Progenitor cell of endocrine pancreas (in vitro differentiated cells): ENCODE data around the gene GRB10. TPM values are rescaled to one million over a fixed set of nuclear protein-coding genes. Genes with fewer than 3 reads are reported as not detected.
"Not testable (repeated sequence)": the region's sequence is repeated elsewhere in the genome, so short reads cannot be mapped to it uniquely, and the experiment has no call there.

Experiments
- DNase-seq: peaks from one replicate; pipeline ENCODE4 v3.0.0; 2021; ENCODE audit warnings: low spot score; ENCODE audit not compliant: unreplicated experiment
- H3K27ac Mint-ChIP-seq: 2 replicates; pipeline ENCODE4 v1.8.0; 2021; ENCODE audit warnings: mild to moderate bottlenecking, moderate library complexity, mixed read lengths
- H3K27me3 Mint-ChIP-seq: 2 replicates; pipeline ENCODE4 v1.8.0; 2021; ENCODE audit warnings: mixed read lengths
- H3K36me3 Mint-ChIP-seq: 2 replicates; pipeline ENCODE4 v1.8.0; 2022; ENCODE audit warnings: mixed read lengths; ENCODE audit not compliant: insufficient read depth
- H3K4me1 Mint-ChIP-seq: 2 replicates; pipeline ENCODE4 v1.8.0; 2021; ENCODE audit warnings: low read depth, mixed read lengths
- H3K4me3 Mint-ChIP-seq: 2 replicates; pipeline ENCODE4 v1.8.0; 2021; ENCODE audit warnings: low read depth, mild to moderate bottlenecking, moderate library complexity, mixed read lengths
- H3K9me3 Mint-ChIP-seq: 2 replicates; pipeline ENCODE4 v1.8.0; 2021; ENCODE audit warnings: low read depth, mixed read lengths
- CTCF ChIP-seq: fragments of 200-600 bp; sonication (generic); IDR thresholded peaks from one replicate; pipeline ENCODE4 v1.5.0; 2021; ENCODE audit warnings: antibody characterized with exemption, mild to moderate bottlenecking; ENCODE audit not compliant: unreplicated experiment
- total RNA-seq: library from RNA; stranded (reverse); gene quantifications from 2 replicates; pipeline ENCODE4 v1.2.1, GENCODE V29; 2021

The GRB10 gene
- total RNA-seq, 1 donor from 2014 or later = 58.4 TPM

DNA sequence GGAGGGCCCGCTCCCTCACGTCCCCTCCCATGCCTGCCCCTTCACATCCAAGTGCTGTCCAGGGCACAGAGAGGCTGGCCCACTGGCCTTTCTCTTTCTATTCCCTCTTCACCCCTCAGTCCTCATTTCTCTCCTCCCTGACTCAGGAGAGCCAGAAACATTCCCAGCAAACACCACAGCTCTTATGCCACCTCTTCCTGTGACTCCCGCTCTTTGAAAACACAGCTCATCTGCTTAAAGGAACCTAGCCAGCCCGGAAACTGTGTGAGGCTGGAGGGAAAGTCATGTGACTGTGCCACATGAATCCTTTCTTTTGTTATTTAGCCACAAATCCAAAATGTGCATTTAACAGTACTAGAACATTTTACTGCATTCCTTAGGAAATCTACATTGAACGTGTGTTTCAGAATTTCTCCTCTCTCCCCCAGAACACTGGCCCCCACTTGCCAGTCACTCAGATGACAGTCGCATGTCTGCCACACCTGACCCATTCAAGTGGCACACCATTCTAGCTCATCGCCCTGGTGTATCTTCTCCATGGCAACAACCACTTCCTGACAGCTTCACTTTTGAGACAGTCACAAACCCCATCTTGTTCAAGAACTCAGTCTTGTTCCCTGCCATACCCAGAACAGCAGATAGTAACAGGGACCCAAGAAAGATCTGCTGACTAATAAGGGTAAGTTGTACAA lies 42.8 kb downstream of the GRB10 start:
- no peak overlapping the region for H3K4me3 Mint-ChIP-seq
- peak overlapping the region; percentile 1 for H3K27ac Mint-ChIP-seq
- peaks cover 9% of the 10 kb centered on the region for H3K36me3 Mint-ChIP-seq
- no peak for TF ChIP-seq CTCF
- peaks cover 12% of the 10 kb centered on the region for H3K4me1 Mint-ChIP-seq
- H3K27me3 Mint-ChIP-seq = no peaks in the 10 kb centered on the region
- H3K9me3 Mint-ChIP-seq = peaks cover 7% of the 10 kb centered on the region
- no peak for DNase-seq

GRCh38 chr7:50738932-50739331 lies 43.8 kb downstream of the GRB10 start:
- peaks cover 7% of the 10 kb centered on the region for H3K36me3 Mint-ChIP-seq
- peaks cover 12% of the 10 kb centered on the region for H3K4me1 Mint-ChIP-seq
- H3K27ac Mint-ChIP-seq = no peak overlapping the region
- no peak for TF ChIP-seq CTCF
- no peaks in the 10 kb centered on the region for H3K27me3 Mint-ChIP-seq
- DNase-seq = no peak
- H3K4me3 Mint-ChIP-seq = no peak overlapping the region
- H3K9me3 Mint-ChIP-seq = peaks cover 7% of the 10 kb centered on the region

DNA sequence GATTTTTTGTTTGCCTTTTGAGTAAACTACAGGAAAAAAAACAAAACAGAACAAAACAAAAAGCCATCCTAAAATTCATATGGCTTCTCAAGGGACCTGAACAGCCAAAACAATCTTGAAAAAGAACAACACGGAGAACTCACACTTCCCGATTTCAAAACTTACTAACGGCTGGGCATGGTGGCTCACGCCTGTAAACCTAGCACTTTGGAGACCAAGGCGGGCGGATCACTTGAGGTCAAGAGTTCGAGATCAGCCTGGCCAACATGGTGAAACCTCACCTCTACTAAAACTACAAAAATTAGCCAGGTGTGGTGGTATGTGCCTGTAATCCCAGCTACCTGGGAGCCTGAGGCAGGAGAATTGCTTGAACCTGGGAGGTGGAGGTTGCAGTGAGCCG lies 46.9 kb downstream of the GRB10 start:
- not testable (repeated sequence) for H3K4me3 Mint-ChIP-seq, H3K27ac Mint-ChIP-seq, H3K9me3 Mint-ChIP-seq, H3K27me3 Mint-ChIP-seq, DNase-seq
- Mint-ChIP-seq H3K36me3 (peaks cover 10% of the 10 kb centered on the region), H3K4me1 (peaks cover 16% of the 10 kb centered on the region)

- peaks cover 18% of the 10 kb centered on the region for H3K4me1 Mint-ChIP-seq
- no peak overlapping the region for H3K4me3 Mint-ChIP-seq
- H3K36me3 Mint-ChIP-seq = peaks cover 10% of the 10 kb centered on the region
- no peak for DNase-seq
- TF ChIP-seq CTCF = no peak
- peaks cover 7% of the 10 kb centered on the region for H3K9me3 Mint-ChIP-seq
- H3K27ac Mint-ChIP-seq = no peak overlapping the region
- H3K27me3 Mint-ChIP-seq = peaks cover 9% of the 10 kb centered on the region
These were observed 47.4 kb downstream of the GRB10 start for GRCh38 chr7:50735333-50735732.

- peaks cover 12% of the 10 kb centered on the region for H3K4me1 Mint-ChIP-seq
These were observed 48.5 kb downstream of the GRB10 start for GRCh38 chr7:50734246-50734645.

More at GRCh38 chr7:50734246-50734645, 48.5 kb downstream of the GRB10 start:
- no peak for DNase-seq
- Mint-ChIP-seq H3K27me3 (peaks cover 9% of the 10 kb centered on the region), H3K4me3 (no peak overlapping the region), H3K27ac (no peak overlapping the region), H3K9me3 (peaks cover 7% of the 10 kb centered on the region), H3K36me3 (peaks cover 10% of the 10 kb centered on the region)
- TF ChIP-seq CTCF = no peak
